ENCODE data around the gene NQO2. TPM values are rescaled to one million over a fixed set of nuclear protein-coding genes. Genes with fewer than 3 reads are reported as not detected.

Gene NQO2
- total and polyA plus RNA-seq, 10 of the 15 experiments (the other 5 are each of a cell fraction or from before 2014, with no cell fraction given) = 0.55 to 2.6 (median 0.80) TPM

DNA sequence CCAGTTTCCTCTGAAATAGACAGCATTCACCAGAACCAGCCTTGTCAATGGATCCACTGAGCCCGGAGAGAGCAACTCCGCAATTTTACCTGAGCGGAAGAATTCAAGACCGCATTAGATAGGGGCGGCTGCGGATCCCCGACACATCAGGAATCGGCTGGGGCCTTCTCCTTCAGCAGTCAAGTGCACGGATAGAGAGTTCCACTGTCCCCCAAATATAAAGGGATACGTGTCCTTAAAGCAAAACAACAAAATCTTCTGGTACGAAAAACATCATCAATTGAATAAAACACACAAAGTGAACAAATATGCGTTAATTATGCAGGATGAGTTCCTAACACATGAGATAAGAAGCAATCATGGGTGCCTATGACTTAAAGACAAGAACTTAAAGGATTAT, 46.6 kb upstream of the NQO2 start:
- Histone ChIP-seq H3K9ac (ENCODE audit: control insufficient read depth, insufficient read depth, low read length) (no peak overlapping the region), H3K9me3 (replicated peaks; ENCODE audit: control insufficient read depth, insufficient read depth, low read length) (no peaks in the 10 kb centered on the region; the same call in 2 of the 3 replicates), H3K27ac (ENCODE audit: control insufficient read depth, insufficient read depth) (no peak overlapping the region), H4K20me1 (ENCODE audit: control insufficient read depth, insufficient read depth) (no peaks in the 10 kb centered on the region), H3K4me3 (no peak overlapping the region), H3K27me3 (replicated peaks in 1 of 2; ENCODE audit: control insufficient read depth in 2 of 2, insufficient read depth in 2 of 2, low read length in 1 of 2) (peaks cover 0 to 4% of the 10 kb centered on the region in 2 experiments; a peak in 3 of 4 replicates), H3K4me1 (ENCODE audit: control insufficient read depth, insufficient read depth, low read length) (no peaks in the 10 kb centered on the region), H3K4me2 (ENCODE audit: control insufficient read depth, insufficient read depth) (no peak overlapping the region), H2AFZ (ENCODE audit: control insufficient read depth, low read depth, low read length) (no peak overlapping the region), H3K36me3 (ENCODE audit: control insufficient read depth in 2 of 2, insufficient read depth in 2 of 2, low read length in 1 of 2) (no peaks in the 10 kb centered on the region), H3K79me2 (ENCODE audit: control insufficient read depth, insufficient read depth, low read length) (no peaks in the 10 kb centered on the region)
- in situ Hi-C loops (cut with MboI) = no loop called here
- no peak for TF ChIP-seq KLF5 (IDR thresholded peaks at IDR 0.05; ENCODE audit: partially characterized antibody)
- no peak for TF ChIP-seq IKZF2 (IDR thresholded peaks at IDR 0.05)
- TF ChIP-seq RBBP5 (conservative IDR thresholded peaks at IDR 0.05) = no peak
- no peak for TF ChIP-seq CBFB (IDR thresholded peaks at IDR 0.05; ENCODE audit: low read depth)
- no peak for TF ChIP-seq CREM (IDR thresholded peaks at IDR 0.05; ENCODE audit: low read depth)
- no peak for TF ChIP-seq IRF3 (IDR thresholded peaks at IDR 0.05)
- TF ChIP-seq ETV6 (conservative IDR thresholded peaks at IDR 0.05 in 1 of 2, IDR thresholded peaks at IDR 0.05 in 1 of 2; ENCODE audit: borderline replicate concordance in 1 of 2, low read depth in 1 of 2) = no peak
- no peak for TF ChIP-seq REST (IDR thresholded peaks at IDR 0.05; ENCODE audit: low read depth, low read length)
- no peak for TF ChIP-seq ZNF384 (IDR thresholded peaks at IDR 0.05; ENCODE audit: borderline replicate concordance, low read depth, low read length)
- no peak for TF ChIP-seq SIX5 (IDR thresholded peaks at IDR 0.05; ENCODE audit: low read depth, low read length, severe bottlenecking)
- TF ChIP-seq JUNB (IDR thresholded peaks at IDR 0.05) = no peak
- TF ChIP-seq ZBED1 (IDR thresholded peaks at IDR 0.05; ENCODE audit: borderline replicate concordance) = no peak
- no peak for TF ChIP-seq SREBF2 (IDR thresholded peaks at IDR 0.05; ENCODE audit: low read length)
- TF ChIP-seq BMI1 (IDR thresholded peaks at IDR 0.05; ENCODE audit: borderline replicate concordance) = no peak
- TF ChIP-seq ATF7 (IDR thresholded peaks at IDR 0.05; ENCODE audit: low read depth) = no peak
- no peak for TF ChIP-seq CHD2 (IDR thresholded peaks at IDR 0.05; ENCODE audit: borderline replicate concordance, low read depth, low read length)
- TF ChIP-seq GATAD2B (conservative IDR thresholded peaks at IDR 0.05; ENCODE audit: low read depth) = no peak
- SMC1A ChIA-PET (ENCODE audit: uncharacterized antibody, unreplicated experiment) = interaction anchor here (0.8 to 2.3 kb wide), 8 partner anchors 10 to 162 kb away, joined by 3 to 10 read pairs (median 4); no protein-coding TSS in a partner anchor
- ATAC-seq (no peak), DNase-seq (ENCODE audit: low read depth, low spot score) (no peak), FAIRE-seq (peak; percentile 61)
- BruUV-seq (replicated peaks) = no TSS peak
- CTCF ChIA-PET = interaction anchor here (0.7 to 2.4 kb wide), 28 partner anchors 10 to 191 kb away, joined by 3 to 55 read pairs (median 6); no protein-coding TSS in a partner anchor
- POLR2A ChIA-PET = interaction anchor here (0.5 kb wide), 1 partner anchor 15 kb away, joined by 3 read pairs; no protein-coding TSS in a partner anchor
- WGBS (ENCODE audit: insufficient coverage, insufficient replicate concordance, low lambda C conversion rate, missing lambda C conversion rate) = 84% methylated on average over 12 of the region's 12 CpGs
- intact Hi-C loops (cut with micrococcal nuclease; ENCODE audit: unreplicated experiment) = no loop called here
- RAD21 ChIA-PET (ENCODE audit: unreplicated experiment) = interaction anchor here (1.0 to 1.2 kb wide), 3 partner anchors 21 to 107 kb away, joined by 3 to 15 read pairs (median 4); no protein-coding TSS in a partner anchor
